ENCODE data around the gene PDE2A.

DNA sequence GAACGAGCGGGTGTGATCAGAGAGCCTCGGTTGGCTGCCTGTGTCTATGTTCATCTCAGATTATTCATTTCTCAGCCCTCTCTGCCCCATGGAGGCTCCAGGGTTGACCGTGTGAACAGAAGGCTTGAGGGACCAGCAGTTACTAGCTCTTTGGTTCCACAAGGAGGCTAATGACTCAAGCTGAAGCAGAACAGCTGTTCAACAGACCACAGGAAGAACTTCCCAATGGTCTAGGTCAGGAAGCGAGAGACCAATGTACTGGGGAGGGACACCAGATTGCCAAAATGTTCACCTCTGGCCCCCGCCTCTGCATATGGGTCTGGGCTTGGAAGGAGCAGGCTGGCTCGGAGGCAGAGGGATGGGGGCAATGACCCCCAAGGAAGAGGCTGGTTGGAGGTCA, 14.7 kb upstream of the PDE2A start:
- TF ChIP-seq YY1 (IDR thresholded peaks at IDR 0.05; ENCODE audit: insufficient read depth, insufficient read length) (no peak), SUZ12 (IDR thresholded peaks at IDR 0.05; ENCODE audit: extremely low read depth, insufficient read depth, insufficient read length) (no peak), ZNF274 (IDR thresholded peaks at IDR 0.05; ENCODE audit: low read depth, low read length) (no peak)

All from NT2/D1 (cell line).